Measurements from ENCODE around the gene PEX5L. TPM values are rescaled to one million over a fixed set of nuclear protein-coding genes. Genes with fewer than 3 reads are reported as not detected.
"Not testable (repeated sequence)": the region's sequence is repeated elsewhere in the genome, so short reads cannot be mapped to it uniquely, and the experiment has no call there.

PEX5L gene
- total and polyA plus RNA-seq, 10 of the 15 experiments (the other 5 are each of a cell fraction or from before 2014, with no cell fraction given), result 0.11 to 17.0 (median 0.50) TPM

- RAD21 ChIA-PET (ENCODE audit: unreplicated experiment), result interaction anchor here (1.1 kb wide), 1 partner anchor 537 kb away, joined by 3 read pairs; no protein-coding TSS in a partner anchor
- TF ChIP-seq ELK1 (IDR thresholded peaks at IDR 0.05; ENCODE audit: low read depth, low read length), result no peak
- TF ChIP-seq HDAC2 (IDR thresholded peaks at IDR 0.05), result no peak
- no peak for TF ChIP-seq IRF3 (IDR thresholded peaks at IDR 0.05)
- no peak for TF ChIP-seq MAX (IDR thresholded peaks at IDR 0.05; ENCODE audit: low read depth, low read length)
- H3K4me2 ChIP-seq (ENCODE audit: control insufficient read depth, insufficient read depth), result no peak overlapping the region
- in situ Hi-C loops (cut with MboI) (no loop called here), intact Hi-C loops (cut with micrococcal nuclease; ENCODE audit: unreplicated experiment) (no loop called here)
- no peaks in the 10 kb centered on the region for H3K27me3 ChIP-seq (replicated peaks in 1 of 2; ENCODE audit: control insufficient read depth in 2 of 2, insufficient read depth in 2 of 2, low read length in 1 of 2)
- no peaks in the 10 kb centered on the region for H4K20me1 ChIP-seq (ENCODE audit: control insufficient read depth, insufficient read depth)
- FAIRE-seq (no peak), ATAC-seq (no peak), DNase-seq (ENCODE audit: low read depth, low spot score) (no peak)
- H2AFZ ChIP-seq (ENCODE audit: control insufficient read depth, low read depth, low read length), result no peak overlapping the region
- H3K4me3 ChIP-seq, result no peak overlapping the region
- H3K79me2 ChIP-seq (ENCODE audit: control insufficient read depth, insufficient read depth, low read length), result no peaks in the 10 kb centered on the region
- H3K4me1 ChIP-seq (ENCODE audit: control insufficient read depth, insufficient read depth, low read length), result no peaks in the 10 kb centered on the region
- CTCF ChIA-PET, result interaction anchor here (0.6 to 2.8 kb wide), 3 partner anchors 44 to 246 kb away, joined by 3 to 11 read pairs (median 5); no protein-coding TSS in a partner anchor
- SMC1A ChIA-PET (ENCODE audit: uncharacterized antibody, unreplicated experiment), result interaction anchor here (0.9 to 1.9 kb wide), 10 partner anchors 9 to 363 kb away, joined by 3 to 7 read pairs (median 4); no protein-coding TSS in a partner anchor
- no peaks in the 10 kb centered on the region for H3K9me3 ChIP-seq (replicated peaks; ENCODE audit: control insufficient read depth, insufficient read depth, low read length)
- POLR2A ChIA-PET, result no interaction called here
- H3K27ac ChIP-seq (ENCODE audit: control insufficient read depth, insufficient read depth), result no peak overlapping the region
- H3K9ac ChIP-seq (ENCODE audit: control insufficient read depth, insufficient read depth, low read length), result no peak overlapping the region
- no peaks in the 10 kb centered on the region for H3K36me3 ChIP-seq (ENCODE audit: control insufficient read depth in 2 of 2, insufficient read depth in 2 of 2, low read length in 1 of 2)
- no TSS peak for BruUV-seq (replicated peaks)
These were observed 21.5 kb upstream of the PEX5L start for GRCh38 chr3:180058238-180058637.

GRCh38 chr3:180055656-180056055, 18.9 kb upstream of the PEX5L start:
- H3K27ac ChIP-seq (ENCODE audit: control insufficient read depth, insufficient read depth); intact Hi-C loops (cut with micrococcal nuclease; ENCODE audit: unreplicated experiment); CTCF ChIA-PET; BruUV-seq (replicated peaks); ATAC-seq; H3K79me2 ChIP-seq (ENCODE audit: control insufficient read depth, insufficient read depth, low read length); H3K9ac ChIP-seq (ENCODE audit: control insufficient read depth, insufficient read depth, low read length); FAIRE-seq; H3K36me3 ChIP-seq (ENCODE audit: control insufficient read depth in 2 of 2, insufficient read depth in 2 of 2, low read length in 1 of 2); H3K4me3 ChIP-seq; H3K27me3 ChIP-seq (replicated peaks in 1 of 2; ENCODE audit: control insufficient read depth in 2 of 2, insufficient read depth in 2 of 2, low read length in 1 of 2); POLR2A ChIA-PET; H3K4me2 ChIP-seq (ENCODE audit: control insufficient read depth, insufficient read depth); DNase-seq (ENCODE audit: low read depth, low spot score); H3K4me1 ChIP-seq (ENCODE audit: control insufficient read depth, insufficient read depth, low read length); RAD21 ChIA-PET (ENCODE audit: unreplicated experiment); H4K20me1 ChIP-seq (ENCODE audit: control insufficient read depth, insufficient read depth); H3K9me3 ChIP-seq (replicated peaks; ENCODE audit: control insufficient read depth, insufficient read depth, low read length); H2AFZ ChIP-seq (ENCODE audit: control insufficient read depth, low read depth, low read length); in situ Hi-C loops (cut with MboI): not testable (repeated sequence)
- SMC1A ChIA-PET (ENCODE audit: uncharacterized antibody, unreplicated experiment), result interaction anchor here (1.3 kb wide), 1 partner anchor 15 kb away, joined by 3 read pairs; no protein-coding TSS in a partner anchor
- WGBS (ENCODE audit: insufficient coverage, insufficient replicate concordance, low lambda C conversion rate, missing lambda C conversion rate), result 63% methylated on average over 3 of the region's 3 CpGs
